Epithelial cell of proximal tubule (primary cell): ENCODE results near the gene RBM38. TPM values are rescaled to one million over a fixed set of nuclear protein-coding genes. Genes with fewer than 3 reads are reported as not detected.

Source experiments
- DNase-seq: peaks from one replicate; pipeline ENCODE4 v3.0.0-alpha.2; 2011; ENCODE audit warnings: low read depth
- H3K4me3 ChIP-seq: 2 replicates; pipeline ENCODE4 v1.5.1; 2011; ENCODE audit warnings: low read depth, mild to moderate bottlenecking, low read length
- CTCF ChIP-seq: conservative IDR thresholded peaks from 2 replicates; pipeline ENCODE4 v1.5.1; 2012; ENCODE audit warnings: low read depth, mild to moderate bottlenecking, low read length
- total RNA-seq: library from RNA; depleted of rRNA; stranded (reverse); fragments of >200 nt; gene quantifications from 2 replicates; pipeline ENCODE4 v1.2.3, GENCODE V29; 2015

The RBM38 gene
- total RNA-seq, 1 donor from 2014 or later, result 36.8 TPM

DNA sequence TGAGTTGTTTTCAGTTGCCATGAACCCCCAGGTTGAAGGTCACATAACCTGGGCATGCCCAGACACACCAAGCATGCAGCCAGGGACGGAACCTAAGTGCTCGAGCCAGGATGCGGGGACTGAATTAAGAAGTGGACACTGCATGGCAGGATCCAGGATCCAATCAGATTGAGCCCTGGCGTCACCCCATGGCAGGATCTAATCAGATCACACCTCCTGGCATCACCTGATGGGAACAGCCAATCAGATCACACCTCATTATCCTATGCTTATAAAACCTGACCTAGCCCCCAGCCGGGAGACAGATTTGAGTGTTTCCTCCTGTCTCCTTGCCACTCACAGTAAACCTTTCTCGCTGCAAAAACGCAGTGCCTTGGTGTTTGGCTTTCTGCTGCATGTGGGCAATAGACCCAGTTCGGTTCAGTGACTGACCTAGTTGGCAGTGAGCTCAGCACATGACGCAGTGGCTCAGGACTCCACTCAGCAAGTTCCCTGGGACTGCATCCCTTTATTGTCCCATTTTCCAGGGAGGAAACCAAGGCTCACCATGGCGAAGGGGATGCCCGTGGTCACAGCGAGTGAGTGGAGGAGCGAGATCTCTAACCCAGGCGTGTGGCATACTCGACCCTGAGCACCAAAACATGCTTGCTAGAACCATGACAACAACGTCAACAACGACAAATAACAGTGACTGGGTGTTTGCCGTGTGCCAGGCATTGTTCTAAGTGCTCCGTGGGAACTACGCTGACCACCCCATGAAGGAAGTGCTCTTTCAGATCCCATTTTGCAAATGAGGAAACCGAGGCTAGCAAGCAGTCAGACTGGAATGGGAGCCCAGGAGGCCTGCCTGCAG lies 66.3 kb downstream of the RBM38 start:
- DNase-seq, result no peak
- no peak for TF ChIP-seq CTCF
- no peak overlapping the region for H3K4me3 ChIP-seq

- no peak overlapping the region for H3K4me3 ChIP-seq
- TF ChIP-seq CTCF, result no peak
- DNase-seq, result no peak
Observed at GRCh38 chr20:57458400-57459160, 67.4 kb downstream of the RBM38 start.

Other genes starting within 250 kb of the RBM38 start
- gene BMP7, start 124.8 kb upstream of the RBM38 start, total RNA-seq, result 3.7 and 5.5 TPM in 2 replicates
- not detected in 2 replicates for gene SPO11, start 61.6 kb upstream of the RBM38 start, total RNA-seq
- 54.1 and 74.3 TPM in 2 replicates for gene RAE1, start 40.1 kb upstream of the RBM38 start, total RNA-seq
- gene CTCFL, start 133.7 kb downstream of the RBM38 start, total RNA-seq, result 0.07 and 0.12 TPM in 2 replicates
- gene PCK1, start 169.7 kb downstream of the RBM38 start, total RNA-seq, result not detected in 2 replicates
- not detected in 2 replicates for gene ZBP1, start 229.0 kb downstream of the RBM38 start, total RNA-seq